Osteoblast (primary cell): ENCODE measurements around the gene RRP1. TPM values are rescaled to one million over a fixed set of nuclear protein-coding genes. Genes with fewer than 3 reads are reported as not detected.

Experiments used
- DNase-seq: peaks from one replicate; pipeline ENCODE4 v3.0.0; 2011; ENCODE audit warnings: low spot score, mixed read lengths; ENCODE audit not compliant: insufficient read length; ENCODE audit errors: missing footprints
- H2AFZ ChIP-seq: 2 replicates; pipeline ENCODE4 v1.6.0; 2011; ENCODE audit warnings: mild to moderate bottlenecking, low read length
- H3K27ac ChIP-seq: 2 replicates; pipeline ENCODE4 v1.5.1; 2011; ENCODE audit warnings: mild to moderate bottlenecking, low read depth, low read length, moderate library complexity
- H3K27me3 ChIP-seq: 2 replicates; pipeline ENCODE4 v1.6.0; 2012; ENCODE audit warnings: mild to moderate bottlenecking, control low read depth, inconsistent platforms, low read length, moderate library complexity; ENCODE audit not compliant: insufficient read depth
- H3K36me3 ChIP-seq: 2 replicates; pipeline ENCODE4 v1.5.1; 2011; ENCODE audit warnings: mild to moderate bottlenecking, low read length, control low read depth, moderate library complexity; ENCODE audit not compliant: insufficient read depth
- H3K4me1 ChIP-seq: 2 replicates; pipeline ENCODE4 v1.5.1; 2011; ENCODE audit warnings: mild to moderate bottlenecking, low read length, control low read depth, moderate library complexity; ENCODE audit not compliant: insufficient read depth
- H3K4me2 ChIP-seq: 2 replicates; pipeline ENCODE4 v1.6.0; 2011; ENCODE audit warnings: mild to moderate bottlenecking, low read length; ENCODE audit not compliant: insufficient read depth
- H3K4me3 ChIP-seq: fragments of 200-600 bp; sonication (generic); 3 replicates; pipeline ENCODE4 v1.5.1; 2012; ENCODE audit warnings: mild to moderate bottlenecking, low read length, inconsistent platforms; ENCODE audit not compliant: insufficient read depth
- H3K79me2 ChIP-seq: 2 replicates; pipeline ENCODE4 v1.6.0; 2012; ENCODE audit warnings: mild to moderate bottlenecking, low read length, control low read depth, inconsistent platforms; ENCODE audit not compliant: insufficient read depth
- H3K9me3 ChIP-seq: 2 replicates; pipeline ENCODE4 v1.5.1; 2011; ENCODE audit warnings: low read depth, low read length, control low read depth
- H4K20me1 ChIP-seq: 2 replicates; pipeline ENCODE4 v1.6.0; 2012; ENCODE audit warnings: mild to moderate bottlenecking, low read length, control low read depth; ENCODE audit not compliant: insufficient read depth
- total RNA-seq: library from RNA; depleted of rRNA; stranded (reverse); fragments of >200 nt; gene quantifications from 2 replicates; pipeline ENCODE4 v1.2.3, GENCODE V29; 2012
- TF ChIP-seq, protein P1 (sequence below): IDR thresholded peaks from 2 replicates; pipeline ENCODE4 v1.5.1; 2011; ENCODE audit warnings: mild to moderate bottlenecking, low read depth, low read length, moderate library complexity; ENCODE audit errors: extremely low read depth

The RRP1 gene
- total RNA-seq, 1 donor = 18.5 TPM

DNA sequence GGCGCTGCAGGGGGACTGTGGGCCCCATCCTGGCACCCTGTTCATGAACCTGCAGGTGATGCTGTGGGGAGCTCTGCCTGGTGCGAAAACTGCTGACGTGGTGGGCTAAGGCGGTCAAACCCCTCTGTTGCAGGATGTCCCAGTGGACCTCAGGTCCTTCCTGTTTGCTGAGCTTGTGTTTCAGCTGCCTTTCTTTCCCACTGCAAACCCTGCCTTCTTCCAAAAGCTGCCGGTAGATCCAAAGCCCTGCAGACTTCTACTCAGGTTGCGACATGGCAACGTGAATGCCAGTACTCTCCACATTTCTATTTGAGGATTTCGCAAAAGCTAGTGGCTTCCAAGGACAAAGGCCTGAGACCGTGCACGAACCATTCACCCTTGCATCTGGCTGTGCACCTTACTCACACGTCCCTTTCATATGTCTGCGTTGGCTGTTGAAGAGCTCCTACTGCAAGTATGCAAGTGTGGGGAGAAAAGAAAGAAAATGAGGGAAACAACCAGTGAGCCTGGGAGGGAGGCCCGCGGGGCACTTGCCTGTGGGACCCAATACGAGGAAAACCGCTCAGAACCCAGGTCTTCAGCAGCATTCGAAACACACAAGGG, 6.2 kb upstream of the RRP1 start:
- no peak for DNase-seq

DNA sequence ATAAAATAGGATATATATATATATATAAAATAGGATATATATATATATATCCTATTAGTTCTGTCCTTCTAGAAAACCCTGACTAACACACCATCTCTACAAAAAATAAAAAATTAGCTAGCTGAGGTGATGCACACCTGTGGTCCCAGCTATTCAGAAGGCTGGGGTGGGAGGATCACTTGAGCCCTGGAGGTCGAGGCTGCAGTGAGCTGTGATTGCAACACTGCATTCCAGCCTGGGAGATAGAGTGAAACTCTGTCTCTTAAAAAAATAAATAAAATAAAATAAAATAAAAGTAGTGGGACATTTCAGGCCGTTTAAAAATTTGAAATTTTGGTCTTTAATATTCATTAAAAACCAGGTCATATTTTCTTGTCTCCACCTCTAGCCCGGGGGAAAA, 4.2 kb upstream of the RRP1 start:
- DNase-seq = no peak
- H3K36me3 ChIP-seq = no peaks in the 10 kb centered on the region
- no peaks in the 10 kb centered on the region for H3K9me3 ChIP-seq
- H3K79me2 ChIP-seq = peaks cover 8% of the 10 kb centered on the region
- no peak overlapping the region for H3K27ac ChIP-seq
- no peaks in the 10 kb centered on the region for H3K27me3 ChIP-seq
- no peaks in the 10 kb centered on the region for H4K20me1 ChIP-seq
- peaks cover 3% of the 10 kb centered on the region for H3K4me1 ChIP-seq
- TF ChIP-seq, protein P1, sequence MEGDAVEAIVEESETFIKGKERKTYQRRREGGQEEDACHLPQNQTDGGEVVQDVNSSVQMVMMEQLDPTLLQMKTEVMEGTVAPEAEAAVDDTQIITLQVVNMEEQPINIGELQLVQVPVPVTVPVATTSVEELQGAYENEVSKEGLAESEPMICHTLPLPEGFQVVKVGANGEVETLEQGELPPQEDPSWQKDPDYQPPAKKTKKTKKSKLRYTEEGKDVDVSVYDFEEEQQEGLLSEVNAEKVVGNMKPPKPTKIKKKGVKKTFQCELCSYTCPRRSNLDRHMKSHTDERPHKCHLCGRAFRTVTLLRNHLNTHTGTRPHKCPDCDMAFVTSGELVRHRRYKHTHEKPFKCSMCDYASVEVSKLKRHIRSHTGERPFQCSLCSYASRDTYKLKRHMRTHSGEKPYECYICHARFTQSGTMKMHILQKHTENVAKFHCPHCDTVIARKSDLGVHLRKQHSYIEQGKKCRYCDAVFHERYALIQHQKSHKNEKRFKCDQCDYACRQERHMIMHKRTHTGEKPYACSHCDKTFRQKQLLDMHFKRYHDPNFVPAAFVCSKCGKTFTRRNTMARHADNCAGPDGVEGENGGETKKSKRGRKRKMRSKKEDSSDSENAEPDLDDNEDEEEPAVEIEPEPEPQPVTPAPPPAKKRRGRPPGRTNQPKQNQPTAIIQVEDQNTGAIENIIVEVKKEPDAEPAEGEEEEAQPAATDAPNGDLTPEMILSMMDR = no peak
- H3K4me2 ChIP-seq = no peak overlapping the region
- no peak overlapping the region for H2AFZ ChIP-seq
- no peak overlapping the region for H3K4me3 ChIP-seq

More for the DNA sequence above, 6.2 kb upstream of the RRP1 start:
- Histone ChIP-seq H3K9me3 (no peaks in the 10 kb centered on the region), H3K4me2 (no peak overlapping the region), H3K4me3 (no peak overlapping the region), H3K79me2 (no peaks in the 10 kb centered on the region), H3K36me3 (no peaks in the 10 kb centered on the region), H3K27me3 (no peaks in the 10 kb centered on the region), H3K27ac (no peak overlapping the region), H4K20me1 (no peaks in the 10 kb centered on the region), H3K4me1 (no peaks in the 10 kb centered on the region), H2AFZ (no peak overlapping the region)
- TF ChIP-seq, protein P1 = no peak

DNA sequence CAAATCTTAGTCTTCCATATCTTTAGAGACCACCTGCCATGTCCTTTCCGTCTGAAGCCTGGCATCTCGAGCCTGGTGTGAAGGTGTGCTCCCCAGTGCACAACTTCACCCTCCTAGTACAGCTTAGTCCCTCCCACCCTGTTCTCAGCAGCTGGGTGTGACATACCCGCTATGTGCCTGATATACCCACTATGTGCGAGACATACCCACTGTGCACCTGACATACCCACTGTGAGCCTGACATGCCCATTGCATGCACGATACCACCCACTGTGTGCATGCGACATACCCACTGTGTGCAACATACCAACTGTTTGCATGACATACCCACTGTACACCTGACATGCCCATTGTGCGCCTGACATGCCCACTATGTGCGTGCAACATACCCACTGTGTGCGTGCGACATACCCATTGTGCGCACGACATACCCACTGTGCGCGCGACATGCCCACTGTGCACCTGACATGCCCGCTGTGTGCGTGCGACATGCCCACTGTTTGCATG, 3.0 kb upstream of the RRP1 start:
- Histone ChIP-seq H3K79me2 (peaks cover 20% of the 10 kb centered on the region), H3K9me3 (no peaks in the 10 kb centered on the region), H3K4me3 (no peak overlapping the region), H3K27me3 (no peaks in the 10 kb centered on the region), H3K4me2 (no peak overlapping the region), H3K4me1 (peaks cover 12% of the 10 kb centered on the region), H4K20me1 (peaks cover 9% of the 10 kb centered on the region), H3K36me3 (no peaks in the 10 kb centered on the region), H2AFZ (no peak overlapping the region), H3K27ac (no peak overlapping the region)
- TF ChIP-seq, protein P1 = no peak
- no peak for DNase-seq

DNA sequence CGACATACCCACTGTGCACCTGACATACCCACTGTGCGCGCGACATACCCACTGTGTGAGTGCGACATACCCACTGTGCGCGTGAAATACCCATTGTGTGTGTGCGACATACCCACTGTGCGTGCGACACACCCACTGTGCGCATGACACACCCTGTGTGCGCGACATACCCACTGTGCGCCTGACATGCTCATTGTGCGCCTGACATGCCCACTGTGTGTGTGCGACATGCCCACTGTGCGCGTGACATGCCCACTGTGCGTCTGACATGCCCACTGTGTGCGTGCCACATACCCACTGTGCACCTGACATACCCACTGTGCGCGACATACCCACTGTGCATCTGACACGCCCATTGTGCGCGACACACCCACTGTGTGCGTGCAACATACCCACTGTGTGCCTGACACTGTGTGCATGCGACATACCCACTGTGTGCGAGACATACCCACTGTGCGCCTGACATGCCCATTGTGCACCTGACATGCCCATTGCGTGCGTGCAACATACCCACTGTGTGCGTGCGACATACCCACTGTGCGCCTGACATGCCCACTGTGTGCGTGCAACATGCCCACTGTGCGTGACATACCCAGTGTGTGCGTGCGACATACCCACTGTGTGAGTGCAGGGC, 2.5 kb upstream of the RRP1 start:
- Histone ChIP-seq H3K27me3 (no peaks in the 10 kb centered on the region), H3K27ac (no peak overlapping the region), H2AFZ (no peak overlapping the region), H3K36me3 (peaks cover 3% of the 10 kb centered on the region), H3K79me2 (peaks cover 25% of the 10 kb centered on the region), H4K20me1 (peaks cover 12% of the 10 kb centered on the region), H3K4me2 (no peak overlapping the region), H3K9me3 (no peaks in the 10 kb centered on the region), H3K4me3 (no peak overlapping the region), H3K4me1 (peaks cover 12% of the 10 kb centered on the region)
- TF ChIP-seq, protein P1 = no peak
- DNase-seq = no peak
